SK-N-SH (cell line): ENCODE data around the gene H2BK1. TPM values are rescaled to one million over a fixed set of nuclear protein-coding genes. Genes with fewer than 3 reads are reported as not detected.

Experiments used
- CTCF ChIA-PET: fragments of 300-600, 350-600 bp; formaldehyde crosslinking; extraction: SDS; loops from one replicate; lab custom pipeline; 2021; lab: Yijun Ruan, JAX
- POLR2A ChIA-PET: fragments of 350-600 bp; sonication (Branson Sonifier 250); formaldehyde crosslinking; extraction: SDS; loops from one replicate; lab custom pipeline; 2020; ENCODE audit warnings: antibody characterized with exemption, inconsistent platforms; lab: Yijun Ruan, JAX
- DNase-seq: peaks from one replicate; pipeline ENCODE4 v3.0.0; 2012
- H2AFZ ChIP-seq: fragments of 200-600 bp; sonication (generic); 2 replicates; pipeline ENCODE4 v1.8.1; 2016; ENCODE audit warnings: antibody characterized with exemption, mild to moderate bottlenecking, low read depth
- H3F3A ChIP-seq: fragments of 200-600 bp; sonication (generic); replicated peaks from 2 replicates; pipeline ENCODE3; 2016; ENCODE audit warnings: antibody characterized with exemption, mild to moderate bottlenecking; ENCODE audit not compliant: insufficient read depth
- H3K27ac ChIP-seq, 2 experiments: fragments of 200-500 bp in 1 of 2; fragments of 200-600 bp in 1 of 2; sonication (Bioruptor generic) in 1 of 2; sonication (generic), shearing (Covaris generic) in 1 of 2; 2 replicates each; pipeline versions ENCODE4 v1.5.1 to v1.6.1; 2014 to 2016; ENCODE audit warnings: low read depth in 2 of 2, inconsistent platforms in 1 of 2, low read length in 1 of 2, mild to moderate bottlenecking in 1 of 2, mixed read lengths in 1 of 2
- H3K27me3 ChIP-seq: fragments of 200-600 bp; sonication (generic), shearing (Covaris generic); 2 replicates; pipeline ENCODE4 v1.6.1; 2016; ENCODE audit warnings: mixed run types; ENCODE audit not compliant: insufficient read depth
- H3K36me3 ChIP-seq, 2 experiments: fragments of 200-500 bp in 1 of 2; fragments of 200-600 bp in 1 of 2; sonication (Bioruptor generic) in 1 of 2; sonication (generic) in 1 of 2; replicated peaks in 1 of 2; 2 replicates each; pipeline versions ENCODE3 to v1.5.1; 2014 to 2016; ENCODE audit warnings: low read length in 1 of 2, mild to moderate bottlenecking in 1 of 2; ENCODE audit not compliant: insufficient read depth in 2 of 2, control insufficient read depth in 1 of 2
- H3K4me1 ChIP-seq, 2 experiments: fragments of 200-500 bp in 1 of 2; fragments of 200-600 bp in 1 of 2; sonication (Bioruptor generic) in 1 of 2; sonication (generic), shearing (Covaris generic) in 1 of 2; 2 replicates each; pipeline versions ENCODE4 v1.5.1 to v1.6.1; 2014 to 2016; ENCODE audit warnings: low read depth in 1 of 2, low read length in 1 of 2, mixed run types in 1 of 2; ENCODE audit not compliant: insufficient read depth in 2 of 2, control insufficient read depth in 1 of 2
- H3K4me2 ChIP-seq: fragments of 200-600 bp; sonication (generic), shearing (Covaris generic); 2 replicates; pipeline ENCODE4 v1.6.1; 2017; ENCODE audit warnings: mixed run types
- H3K4me3 ChIP-seq, 2 experiments: fragments of 200-500 bp in 1 of 2; fragments of 200-600 bp in 1 of 2; sonication (Bioruptor generic) in 1 of 2; sonication (generic), shearing (Covaris generic) in 1 of 2; 2 replicates each; pipeline versions ENCODE4 v1.5.1 to v1.8.1; 2014 to 2016; ENCODE audit warnings: low read depth in 2 of 2, inconsistent platforms in 1 of 2, low read length in 1 of 2, mild to moderate bottlenecking in 1 of 2, mixed read lengths in 1 of 2, moderate library complexity in 1 of 2
- H3K79me2 ChIP-seq: fragments of 200-600 bp; sonication (generic); 2 replicates; pipeline ENCODE4 v1.8.1; 2017; ENCODE audit warnings: mild to moderate bottlenecking; ENCODE audit not compliant: insufficient read depth
- H3K9ac ChIP-seq: fragments of 200-600 bp; sonication (generic); 2 replicates; pipeline ENCODE4 v1.6.1; 2017; ENCODE audit warnings: mixed run types
- H3K9me2 ChIP-seq: fragments of 200-600 bp; sonication (generic); 2 replicates; pipeline ENCODE4 v1.6.1; 2017; ENCODE audit warnings: mixed run types
- H3K9me3 ChIP-seq: fragments of 200-600 bp; sonication (generic); 2 replicates; pipeline ENCODE4 v1.6.1; 2017; ENCODE audit warnings: mixed run types, mild to moderate bottlenecking, moderate library complexity
- H4K20me1 ChIP-seq: fragments of 200-600 bp; sonication (generic); 2 replicates; pipeline ENCODE4 v1.6.1; 2017; ENCODE audit warnings: mild to moderate bottlenecking, mixed run types; ENCODE audit not compliant: insufficient read depth
- CTCF ChIP-seq: fragments of 200-600 bp; sonication (generic); IDR thresholded peaks from 2 replicates; pipeline ENCODE4 v1.6.1; 2017; ENCODE audit warnings: antibody characterized with exemption, mild to moderate bottlenecking, moderate library complexity
- GATA2 ChIP-seq: sonication (generic); formaldehyde crosslinking; IDR thresholded peaks from 2 replicates; pipeline ENCODE4 v1.5.0; 2020; ENCODE audit warnings: mild to moderate bottlenecking, missing genetic modification reagents
- NFIC ChIP-seq: IDR thresholded peaks from 2 replicates; pipeline ENCODE4 v1.4.0; 2012; ENCODE audit warnings: borderline replicate concordance
- RAD21 ChIP-seq: IDR thresholded peaks from 2 replicates; pipeline ENCODE4 v1.6.1; 2012; ENCODE audit warnings: mild to moderate bottlenecking, low read length
- ZBTB33 ChIP-seq: IDR thresholded peaks from 2 replicates; pipeline ENCODE4 v1.4.0; 2012; ENCODE audit warnings: low read depth, borderline replicate concordance
- WGBS: methylation state at CpG from one replicate; pipeline ENCODE4 v1.1.6; 2017; ENCODE audit warnings: low lambda C conversion rate; 5-methylcytosine and 5-hydroxymethylcytosine counted together
- polyA plus RNA-seq, 3 experiments: library from polyadenylated mRNA; depleted of rRNA; stranded (reverse); fragments of >200 nt; gene quantifications; 2 replicates each; pipeline ENCODE4 v1.2.3, GENCODE V29; 2012

The H2BK1 gene
- polyA plus RNA-seq, 1 of the 3 experiments (the other 2 are of a cell fraction) = not detected

- ChIA-PET CTCF (interaction anchor here (0.6 to 2.1 kb wide), 7 partner anchors 10 to 521 kb away, joined by 3 to 7 read pairs (median 3); partner anchors contain the start of gene ABCF2), POLR2A (no interaction called here)
- 90% methylated on average over 20 of the region's 25 CpGs for WGBS
Measured at GRCh38 chr7:151238924-151239836, 28.9 kb upstream of the H2BK1 start.

More at GRCh38 chr7:151238924-151239836, 28.9 kb upstream of the H2BK1 start:
- no peaks in the 10 kb centered on the region for H3K9me3 ChIP-seq
- H3K79me2 ChIP-seq = peaks cover 66% of the 10 kb centered on the region
- no peaks in the 10 kb centered on the region for H3K27me3 ChIP-seq
- no peak overlapping the region for H3K4me3 ChIP-seq
- TF ChIP-seq GATA2 (CRISPR knock-in tag) (no peak), ZBTB33 (no peak), NFIC (no peak), CTCF (no peak), RAD21 (no peak)
- no peak overlapping the region for H2AFZ ChIP-seq
- peaks cover 0 to 7% of the 10 kb centered on the region in 2 experiments; a peak in 1 of 4 replicates for H3K4me1 ChIP-seq
- H3K4me2 ChIP-seq = no peak overlapping the region
- peaks cover 66% of the 10 kb centered on the region for H4K20me1 ChIP-seq
- no peak overlapping the region for H3K27ac ChIP-seq
- H3K9me2 ChIP-seq = no peaks in the 10 kb centered on the region
- H3K9ac ChIP-seq = no peak overlapping the region
- peaks cover 47 to 83% of the 10 kb centered on the region in 2 experiments for H3K36me3 ChIP-seq
- H3F3A ChIP-seq = peaks cover 38% of the 10 kb centered on the region
- DNase-seq = no peak
